WTC11 (cell line): ENCODE measurements around the gene LHFPL6. TPM values are rescaled to one million over a fixed set of nuclear protein-coding genes. Genes with fewer than 3 reads are reported as not detected.

Source experiments
- ATAC-seq: fragments of 200-7000 bp; cut with Tn5 transposase; 2 replicates; pipeline ENCODE4 v1.10.0; 2021; ENCODE audit warnings: mild to moderate bottlenecking, moderate library complexity
- CTCF ChIA-PET: fragments of 300-600 bp; sonication (Branson Sonifier 250); formaldehyde crosslinking; loops from one replicate; lab custom pipeline; 2021; ENCODE audit warnings: antibody characterized with exemption; lab: Charles Lee
- POLR2A ChIA-PET: fragments of 350-600 bp; sonication (Branson Sonifier 250); formaldehyde crosslinking; loops from one replicate; lab custom pipeline; 2021; ENCODE audit warnings: antibody characterized with exemption; lab: Charles Lee
- DNase-seq: peaks from one replicate; pipeline ENCODE4 v3.0.0; 2021; ENCODE audit warnings: low spot score
- H3K27ac Mint-ChIP-seq: 2 replicates; pipeline ENCODE4 v1.8.0; 2021; ENCODE audit warnings: mixed read lengths
- H3K27me3 Mint-ChIP-seq: 2 replicates; pipeline ENCODE4 v1.8.0; 2021; ENCODE audit warnings: low read depth, mild to moderate bottlenecking, moderate library complexity, mixed read lengths
- H3K36me3 Mint-ChIP-seq: 2 replicates; pipeline ENCODE4 v1.8.0; 2021; ENCODE audit warnings: mixed read lengths
- H3K4me1 Mint-ChIP-seq: 2 replicates; pipeline ENCODE4 v1.8.0; 2022; ENCODE audit warnings: mixed read lengths
- H3K4me3 Mint-ChIP-seq: 2 replicates; pipeline ENCODE4 v1.8.0; 2021; ENCODE audit warnings: mild to moderate bottlenecking, moderate library complexity, mixed read lengths
- H3K9me3 Mint-ChIP-seq: 2 replicates; pipeline ENCODE4 v1.8.0; 2021; ENCODE audit warnings: mixed read lengths
- CREM ChIP-seq: sonication (generic); formaldehyde crosslinking; IDR thresholded peaks from 2 replicates; pipeline ENCODE4 v1.8.1; 2022; ENCODE audit warnings: mild to moderate bottlenecking, missing genetic modification reagents, moderate library complexity
- EMX1 ChIP-seq: fragments of 250-450 bp; sonication (Bioruptor Pico); IDR thresholded peaks from 2 replicates; pipeline ENCODE4 v1.8.0; 2021; ENCODE audit warnings: mild to moderate bottlenecking
- NFYB ChIP-seq: sonication (generic); formaldehyde crosslinking; conservative IDR thresholded peaks from 2 replicates; pipeline ENCODE4 v1.8.0; 2022; ENCODE audit warnings: low read depth, missing genetic modification reagents
- SMAD3 ChIP-seq: sonication (generic); formaldehyde crosslinking; IDR thresholded peaks from 2 replicates; pipeline ENCODE4 v1.8.0; 2022; ENCODE audit warnings: missing genetic modification reagents, mild to moderate bottlenecking, borderline replicate concordance
- ZNF138 ChIP-seq: sonication (generic); formaldehyde crosslinking; conservative IDR thresholded peaks from 2 replicates; pipeline ENCODE4 v1.8.1; 2022; ENCODE audit warnings: mild to moderate bottlenecking, moderate library complexity, missing genetic modification reagents
- ZNF423 ChIP-seq: fragments of 250-450 bp; sonication (Bioruptor Pico); IDR thresholded peaks from 2 replicates; pipeline ENCODE4 v2.1.2; 2022; ENCODE audit warnings: mild to moderate bottlenecking, moderate library complexity
- total RNA-seq: library from RNA; stranded (reverse); gene quantifications from 3 replicates; pipeline ENCODE4 v1.2.3, GENCODE V29; 2021
- TF ChIP-seq, protein P1 (sequence below): sonication (generic); formaldehyde crosslinking; IDR thresholded peaks from 2 replicates; pipeline ENCODE4 v1.8.0; 2022; ENCODE audit warnings: mild to moderate bottlenecking, missing genetic modification reagents
- TF ChIP-seq, protein P2 (sequence below): sonication (generic); formaldehyde crosslinking; IDR thresholded peaks from 2 replicates; pipeline ENCODE4 v1.8.0; 2023; ENCODE audit warnings: missing genetic modification reagents
- TF ChIP-seq, protein P3 (sequence below): sonication (generic); formaldehyde crosslinking; IDR thresholded peaks from 2 replicates; pipeline ENCODE4 v1.8.1; 2022; ENCODE audit warnings: mild to moderate bottlenecking, missing genetic modification reagents, moderate library complexity, borderline replicate concordance
- TF ChIP-seq, protein P4 (sequence below): fragments of 250-450 bp; sonication (Bioruptor Pico); IDR thresholded peaks from 2 replicates; pipeline ENCODE4 v1.9.0; 2021; ENCODE audit warnings: moderate library complexity, mild to moderate bottlenecking, inconsistent platforms, borderline replicate concordance
- TF ChIP-seq, protein P5 (sequence below): fragments of 250-450 bp; sonication (Bioruptor Pico); IDR thresholded peaks from 2 replicates; pipeline ENCODE4 v1.9.0; 2021; ENCODE audit warnings: mild to moderate bottlenecking, borderline replicate concordance
- TF ChIP-seq, protein P6 (sequence below): sonication (generic); formaldehyde crosslinking; IDR thresholded peaks from 2 replicates; pipeline ENCODE4 v1.8.0; 2022; ENCODE audit warnings: missing genetic modification reagents

LHFPL6 gene
- total RNA-seq, 1 experiment from 2014 or later = 4.5 TPM

DNA sequence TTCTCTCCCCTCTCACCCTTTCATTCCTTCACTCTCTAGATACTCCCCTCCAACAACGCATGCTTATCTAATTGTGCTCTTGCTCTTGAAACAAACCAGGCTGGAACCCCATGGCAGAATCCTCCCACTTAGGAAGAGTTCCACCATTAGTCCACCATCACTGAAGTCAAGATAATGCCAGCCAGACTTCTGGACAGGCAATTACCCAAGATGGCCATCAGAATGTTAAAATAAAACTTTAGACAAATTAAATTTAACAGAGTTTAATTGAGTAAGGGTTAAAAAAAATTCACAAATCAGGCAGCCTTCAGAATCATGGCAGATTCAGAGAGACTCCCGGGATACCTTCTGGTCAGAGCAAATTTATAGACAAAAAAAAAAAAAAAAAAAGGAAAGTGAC lies 221.5 kb downstream of the LHFPL6 start:
- no peak for ATAC-seq
- ChIA-PET POLR2A (no interaction called here), CTCF (no interaction called here)
- H3K36me3 Mint-ChIP-seq = peaks cover 6% of the 10 kb centered on the region
- H3K4me3 Mint-ChIP-seq = no peak overlapping the region
- peaks cover 100% of the 10 kb centered on the region for H3K27me3 Mint-ChIP-seq
- no peak overlapping the region for H3K27ac Mint-ChIP-seq
- no peak for DNase-seq
- H3K4me1 Mint-ChIP-seq = peaks cover 22% of the 10 kb centered on the region
- TF ChIP-seq, protein P1, sequence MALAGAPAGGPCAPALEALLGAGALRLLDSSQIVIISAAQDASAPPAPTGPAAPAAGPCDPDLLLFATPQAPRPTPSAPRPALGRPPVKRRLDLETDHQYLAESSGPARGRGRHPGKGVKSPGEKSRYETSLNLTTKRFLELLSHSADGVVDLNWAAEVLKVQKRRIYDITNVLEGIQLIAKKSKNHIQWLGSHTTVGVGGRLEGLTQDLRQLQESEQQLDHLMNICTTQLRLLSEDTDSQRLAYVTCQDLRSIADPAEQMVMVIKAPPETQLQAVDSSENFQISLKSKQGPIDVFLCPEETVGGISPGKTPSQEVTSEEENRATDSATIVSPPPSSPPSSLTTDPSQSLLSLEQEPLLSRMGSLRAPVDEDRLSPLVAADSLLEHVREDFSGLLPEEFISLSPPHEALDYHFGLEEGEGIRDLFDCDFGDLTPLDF (CRISPR knock-in tag) = no peak
- no peak for TF ChIP-seq SMAD3 (CRISPR knock-in tag)
- TF ChIP-seq, protein P2, sequence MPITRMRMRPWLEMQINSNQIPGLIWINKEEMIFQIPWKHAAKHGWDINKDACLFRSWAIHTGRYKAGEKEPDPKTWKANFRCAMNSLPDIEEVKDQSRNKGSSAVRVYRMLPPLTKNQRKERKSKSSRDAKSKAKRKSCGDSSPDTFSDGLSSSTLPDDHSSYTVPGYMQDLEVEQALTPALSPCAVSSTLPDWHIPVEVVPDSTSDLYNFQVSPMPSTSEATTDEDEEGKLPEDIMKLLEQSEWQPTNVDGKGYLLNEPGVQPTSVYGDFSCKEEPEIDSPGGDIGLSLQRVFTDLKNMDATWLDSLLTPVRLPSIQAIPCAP (CRISPR knock-in tag) = no peak
- TF ChIP-seq, protein P3, sequence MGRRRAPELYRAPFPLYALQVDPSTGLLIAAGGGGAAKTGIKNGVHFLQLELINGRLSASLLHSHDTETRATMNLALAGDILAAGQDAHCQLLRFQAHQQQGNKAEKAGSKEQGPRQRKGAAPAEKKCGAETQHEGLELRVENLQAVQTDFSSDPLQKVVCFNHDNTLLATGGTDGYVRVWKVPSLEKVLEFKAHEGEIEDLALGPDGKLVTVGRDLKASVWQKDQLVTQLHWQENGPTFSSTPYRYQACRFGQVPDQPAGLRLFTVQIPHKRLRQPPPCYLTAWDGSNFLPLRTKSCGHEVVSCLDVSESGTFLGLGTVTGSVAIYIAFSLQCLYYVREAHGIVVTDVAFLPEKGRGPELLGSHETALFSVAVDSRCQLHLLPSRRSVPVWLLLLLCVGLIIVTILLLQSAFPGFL (CRISPR knock-in tag) = no peak
- TF ChIP-seq ZNF423 (CRISPR knock-in tag) = no peak
- TF ChIP-seq, protein P4, sequence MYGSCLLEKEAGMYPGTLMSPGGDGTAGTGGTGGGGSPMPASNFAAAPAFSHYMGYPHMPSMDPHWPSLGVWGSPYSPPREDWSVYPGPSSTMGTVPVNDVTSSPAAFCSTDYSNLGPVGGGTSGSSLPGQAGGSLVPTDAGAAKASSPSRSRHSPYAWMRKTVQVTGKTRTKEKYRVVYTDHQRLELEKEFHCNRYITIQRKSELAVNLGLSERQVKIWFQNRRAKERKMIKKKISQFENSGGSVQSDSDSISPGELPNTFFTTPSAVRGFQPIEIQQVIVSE (CRISPR knock-in tag) = no peak
- no peak for TF ChIP-seq CREM (CRISPR knock-in tag)
- no peak for TF ChIP-seq NFYB
- TF ChIP-seq, protein P5, sequence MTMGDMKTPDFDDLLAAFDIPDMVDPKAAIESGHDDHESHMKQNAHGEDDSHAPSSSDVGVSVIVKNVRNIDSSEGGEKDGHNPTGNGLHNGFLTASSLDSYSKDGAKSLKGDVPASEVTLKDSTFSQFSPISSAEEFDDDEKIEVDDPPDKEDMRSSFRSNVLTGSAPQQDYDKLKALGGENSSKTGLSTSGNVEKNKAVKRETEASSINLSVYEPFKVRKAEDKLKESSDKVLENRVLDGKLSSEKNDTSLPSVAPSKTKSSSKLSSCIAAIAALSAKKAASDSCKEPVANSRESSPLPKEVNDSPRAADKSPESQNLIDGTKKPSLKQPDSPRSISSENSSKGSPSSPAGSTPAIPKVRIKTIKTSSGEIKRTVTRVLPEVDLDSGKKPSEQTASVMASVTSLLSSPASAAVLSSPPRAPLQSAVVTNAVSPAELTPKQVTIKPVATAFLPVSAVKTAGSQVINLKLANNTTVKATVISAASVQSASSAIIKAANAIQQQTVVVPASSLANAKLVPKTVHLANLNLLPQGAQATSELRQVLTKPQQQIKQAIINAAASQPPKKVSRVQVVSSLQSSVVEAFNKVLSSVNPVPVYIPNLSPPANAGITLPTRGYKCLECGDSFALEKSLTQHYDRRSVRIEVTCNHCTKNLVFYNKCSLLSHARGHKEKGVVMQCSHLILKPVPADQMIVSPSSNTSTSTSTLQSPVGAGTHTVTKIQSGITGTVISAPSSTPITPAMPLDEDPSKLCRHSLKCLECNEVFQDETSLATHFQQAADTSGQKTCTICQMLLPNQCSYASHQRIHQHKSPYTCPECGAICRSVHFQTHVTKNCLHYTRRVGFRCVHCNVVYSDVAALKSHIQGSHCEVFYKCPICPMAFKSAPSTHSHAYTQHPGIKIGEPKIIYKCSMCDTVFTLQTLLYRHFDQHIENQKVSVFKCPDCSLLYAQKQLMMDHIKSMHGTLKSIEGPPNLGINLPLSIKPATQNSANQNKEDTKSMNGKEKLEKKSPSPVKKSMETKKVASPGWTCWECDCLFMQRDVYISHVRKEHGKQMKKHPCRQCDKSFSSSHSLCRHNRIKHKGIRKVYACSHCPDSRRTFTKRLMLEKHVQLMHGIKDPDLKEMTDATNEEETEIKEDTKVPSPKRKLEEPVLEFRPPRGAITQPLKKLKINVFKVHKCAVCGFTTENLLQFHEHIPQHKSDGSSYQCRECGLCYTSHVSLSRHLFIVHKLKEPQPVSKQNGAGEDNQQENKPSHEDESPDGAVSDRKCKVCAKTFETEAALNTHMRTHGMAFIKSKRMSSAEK (CRISPR knock-in tag) = no peak
- peaks cover 10% of the 10 kb centered on the region for H3K9me3 Mint-ChIP-seq

DNA sequence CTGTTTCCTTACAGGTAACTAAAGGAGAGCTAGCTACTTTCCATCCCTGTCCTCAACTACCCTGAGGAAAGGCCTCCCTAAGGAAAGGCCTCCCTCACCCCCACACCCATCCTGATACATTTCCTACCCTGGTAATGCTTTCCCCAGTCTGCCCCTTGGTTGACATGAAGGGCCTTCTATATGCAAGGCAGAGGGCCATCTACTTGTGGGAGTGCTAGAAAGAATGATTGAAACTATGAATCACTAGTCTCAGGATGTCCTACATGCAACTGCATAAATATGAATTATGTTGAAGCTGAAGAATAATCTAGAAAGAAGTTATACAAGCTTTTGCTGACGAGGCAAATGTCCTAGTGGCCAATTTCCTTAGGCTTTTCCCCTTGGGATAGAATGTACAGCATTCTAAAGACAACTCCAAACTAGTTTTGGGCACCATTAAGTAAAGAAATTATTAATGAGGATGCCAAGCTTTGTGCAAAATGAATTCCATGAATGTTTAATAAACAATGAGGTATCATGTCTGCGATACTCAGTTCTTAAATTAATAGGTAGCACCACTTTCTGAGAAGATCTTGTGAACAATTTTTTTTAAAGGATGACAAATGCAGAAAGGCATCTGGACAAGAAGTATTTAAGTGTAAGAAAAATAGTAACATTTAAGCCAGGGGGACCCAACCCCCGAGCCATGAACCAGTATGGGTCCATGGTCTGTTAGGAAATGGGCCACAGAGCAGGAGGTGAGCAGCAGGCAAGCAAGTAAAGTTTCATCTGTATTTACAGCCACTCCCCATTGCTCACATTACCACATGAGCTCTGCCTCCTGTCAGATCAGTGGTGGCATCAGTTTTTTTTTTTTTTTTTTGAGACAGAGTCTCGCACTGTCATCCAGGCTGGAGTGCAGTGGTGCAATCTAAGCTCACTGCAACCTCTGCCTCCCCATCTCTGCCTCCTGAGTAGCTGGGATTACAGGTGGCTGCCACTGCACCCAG lies 223.0 kb downstream of the LHFPL6 start:
- ATAC-seq = no peak
- Mint-ChIP-seq H3K36me3 (peaks cover 6% of the 10 kb centered on the region), H3K27me3 (peaks cover 100% of the 10 kb centered on the region), H3K4me3 (no peak overlapping the region), H3K9me3 (peaks cover 10% of the 10 kb centered on the region), H3K4me1 (peaks cover 12% of the 10 kb centered on the region), H3K27ac (no peak overlapping the region)
- no peak for DNase-seq
- no peak for TF ChIP-seq ZNF138
- TF ChIP-seq, protein P6, sequence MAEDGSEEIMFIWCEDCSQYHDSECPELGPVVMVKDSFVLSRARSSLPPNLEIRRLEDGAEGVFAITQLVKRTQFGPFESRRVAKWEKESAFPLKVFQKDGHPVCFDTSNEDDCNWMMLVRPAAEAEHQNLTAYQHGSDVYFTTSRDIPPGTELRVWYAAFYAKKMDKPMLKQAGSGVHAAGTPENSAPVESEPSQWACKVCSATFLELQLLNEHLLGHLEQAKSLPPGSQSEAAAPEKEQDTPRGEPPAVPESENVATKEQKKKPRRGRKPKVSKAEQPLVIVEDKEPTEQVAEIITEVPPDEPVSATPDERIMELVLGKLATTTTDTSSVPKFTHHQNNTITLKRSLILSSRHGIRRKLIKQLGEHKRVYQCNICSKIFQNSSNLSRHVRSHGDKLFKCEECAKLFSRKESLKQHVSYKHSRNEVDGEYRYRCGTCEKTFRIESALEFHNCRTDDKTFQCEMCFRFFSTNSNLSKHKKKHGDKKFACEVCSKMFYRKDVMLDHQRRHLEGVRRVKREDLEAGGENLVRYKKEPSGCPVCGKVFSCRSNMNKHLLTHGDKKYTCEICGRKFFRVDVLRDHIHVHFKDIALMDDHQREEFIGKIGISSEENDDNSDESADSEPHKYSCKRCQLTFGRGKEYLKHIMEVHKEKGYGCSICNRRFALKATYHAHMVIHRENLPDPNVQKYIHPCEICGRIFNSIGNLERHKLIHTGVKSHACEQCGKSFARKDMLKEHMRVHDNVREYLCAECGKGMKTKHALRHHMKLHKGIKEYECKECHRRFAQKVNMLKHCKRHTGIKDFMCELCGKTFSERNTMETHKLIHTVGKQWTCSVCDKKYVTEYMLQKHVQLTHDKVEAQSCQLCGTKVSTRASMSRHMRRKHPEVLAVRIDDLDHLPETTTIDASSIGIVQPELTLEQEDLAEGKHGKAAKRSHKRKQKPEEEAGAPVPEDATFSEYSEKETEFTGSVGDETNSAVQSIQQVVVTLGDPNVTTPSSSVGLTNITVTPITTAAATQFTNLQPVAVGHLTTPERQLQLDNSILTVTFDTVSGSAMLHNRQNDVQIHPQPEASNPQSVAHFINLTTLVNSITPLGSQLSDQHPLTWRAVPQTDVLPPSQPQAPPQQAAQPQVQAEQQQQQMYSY (CRISPR knock-in tag) = no peak
- no peak for TF ChIP-seq EMX1
- POLR2A ChIA-PET = interaction anchor here (0.7 kb wide), 2 partner anchors 8 to 9 kb away, joined by 3 to 5 read pairs; no protein-coding TSS in a partner anchor
- CTCF ChIA-PET = interaction anchor here (1.1 kb wide), 1 partner anchor 236 kb away, joined by 3 read pairs; no protein-coding TSS in a partner anchor
